GM19397 (cell line): ENCODE data around the gene GGTLC2.

Source experiments
- ATAC-seq: cut with Tn5 transposase; IDR thresholded peaks from one replicate; pipeline ENCODE4 v1.9.1; 2021; ENCODE audit warnings: mild to moderate bottlenecking, moderate library complexity; ENCODE audit not compliant: unreplicated experiment

The GGTLC2 gene

GRCh38 chr22:22689621-22690345 is 45.4 kb downstream of the GGTLC2 start:
- no peak for ATAC-seq

GRCh38 chr22:22691055-22691454 is 46.6 kb downstream of the GGTLC2 start:
- no peak for ATAC-seq

- no peak for ATAC-seq
These were observed 47.6 kb downstream of the GGTLC2 start for GRCh38 chr22:22691716-22692701.

GRCh38 chr22:22692707-22693530 is 48.5 kb downstream of the GGTLC2 start:
- ATAC-seq: no peak

- ATAC-seq: no peak
These were observed 49.1 kb downstream of the GGTLC2 start for GRCh38 chr22:22693531-22693884.

- no peak for ATAC-seq
These were observed 49.7 kb downstream of the GGTLC2 start for GRCh38 chr22:22694106-22694505.

- no peak for ATAC-seq
These were observed 51.7 kb downstream of the GGTLC2 start for GRCh38 chr22:22696104-22696503.
